HCT116 (cell line): Measurements from ENCODE around the gene RAPGEF6. TPM values are rescaled to one million over a fixed set of nuclear protein-coding genes. Genes with fewer than 3 reads are reported as not detected.

ENCODE experiments used
- ATAC-seq: fragments of 200-7000 bp; cut with Tn5 transposase; 2 replicates; pipeline ENCODE4 v1.9.1; 2020; ENCODE audit warnings: mild to moderate bottlenecking, moderate library complexity
- BruUV-seq: library from RNA; stranded (reverse); fragments of 400-500 nt; replicated peaks from 2 replicates; lab custom pipeline; 2021; lab: Mats Ljungman, UMichigan
- CTCF ChIA-PET: fragments of 300-600 bp; sonication (Branson Sonifier 250); formaldehyde crosslinking; loops from one replicate; lab custom pipeline; 2021; ENCODE audit warnings: antibody characterized with exemption; lab: Charles Lee
- POLR2A ChIA-PET: fragments of 300-600, 350-600 bp; sonication (Branson Sonifier 250); formaldehyde crosslinking; loops from one replicate; lab custom pipeline; 2021; ENCODE audit warnings: antibody characterized with exemption; lab: Charles Lee
- RAD21 ChIA-PET, 2 experiments: fragments of 300-600 bp; sonication (Branson Sonifier 250); formaldehyde crosslinking; loops; one replicate each; lab custom pipeline; 2023; ENCODE audit warnings: low total read pairs in 2 of 2; ENCODE audit not compliant: uncharacterized antibody in 2 of 2, unreplicated experiment in 2 of 2, low non-redundant PET in 1 of 2; lab: Charles Lee
- DNase-seq: peaks from one replicate; pipeline ENCODE4 v3.0.0-alpha.2; 2010; ENCODE audit warnings: low read depth, low spot score
- H2AFZ ChIP-seq: fragments of 200-600 bp; shearing (Covaris generic), sonication (generic); 2 replicates; pipeline ENCODE4 v1.6.1; 2017; ENCODE audit warnings: low read depth, mixed run types, mixed read lengths, antibody characterized with exemption, low read length; ENCODE audit not compliant: poor library complexity, severe bottlenecking
- H3K27ac ChIP-seq: 2 replicates; pipeline ENCODE4 v1.5.1; 2012; ENCODE audit warnings: low read depth, low read length
- H3K27me3 ChIP-seq: fragments of 200-600 bp; sonication (generic); 2 replicates; pipeline ENCODE4 v1.6.1; 2016; ENCODE audit warnings: mixed run types, low read length, mixed read lengths; ENCODE audit not compliant: insufficient read depth
- H3K36me3 ChIP-seq, 2 experiments: fragments of 200-500 bp in 1 of 2; fragments of 200-600 bp in 1 of 2; sonication (Bioruptor generic) in 1 of 2; sonication (generic) in 1 of 2; 2 replicates each; pipeline versions ENCODE4 v1.5.1 to v1.6.1; 2014 to 2016; ENCODE audit warnings: low read length in 2 of 2, inconsistent platforms in 1 of 2, mixed read lengths in 1 of 2, mixed run types in 1 of 2; ENCODE audit not compliant: insufficient read depth in 2 of 2, control insufficient read depth in 1 of 2
- H3K4me1 ChIP-seq, 2 experiments: fragments of 200-600 bp in 1 of 2; sonication (generic) in 1 of 2; 2 replicates each; pipeline versions ENCODE4 v1.5.1 to v1.6.1; 2012 to 2017; ENCODE audit warnings: low read length in 2 of 2, inconsistent platforms in 1 of 2, mild to moderate bottlenecking in 1 of 2, mixed read lengths in 1 of 2, mixed run types in 1 of 2, moderate library complexity in 1 of 2; ENCODE audit not compliant: insufficient read depth in 2 of 2, control insufficient read depth in 1 of 2
- H3K4me2 ChIP-seq: fragments of 200-600 bp; sonication (generic); 2 replicates; pipeline ENCODE4 v1.6.1; 2017; ENCODE audit warnings: mixed run types, low read length, mixed read lengths
- H3K4me3 ChIP-seq, 2 experiments: fragments of 200-600 bp in 1 of 2; sonication (generic) in 1 of 2; replicated peaks in 1 of 2; 2 replicates each; pipeline ENCODE4 v1.5.1; 2011 to 2016; ENCODE audit warnings: low read length in 2 of 2, control low read depth in 1 of 2, low read depth in 1 of 2, mild to moderate bottlenecking in 1 of 2, mixed read lengths in 1 of 2, mixed run types in 1 of 2
- H3K79me2 ChIP-seq: fragments of 200-600 bp; sonication (generic); 2 replicates; pipeline ENCODE4 v1.6.1; 2017; ENCODE audit warnings: mild to moderate bottlenecking, mixed run types, low read length, moderate library complexity, mixed read lengths; ENCODE audit not compliant: insufficient read depth
- H3K9ac ChIP-seq: fragments of 200-600 bp; sonication (generic); 2 replicates; pipeline ENCODE4 v1.6.1; 2016; ENCODE audit warnings: low read length, mixed read lengths
- H3K9me2 ChIP-seq: fragments of 200-600 bp; sonication (generic), shearing (Covaris generic); 2 replicates; pipeline ENCODE4 v1.6.1; 2017; ENCODE audit warnings: mixed run types, mild to moderate bottlenecking, moderate library complexity; ENCODE audit not compliant: insufficient read depth
- H3K9me3 ChIP-seq, 2 experiments: fragments of 200-500 bp in 1 of 2; fragments of 200-600 bp in 1 of 2; sonication (Bioruptor generic) in 1 of 2; sonication (generic) in 1 of 2; 2 replicates each; pipeline ENCODE4 v1.6.1; 2014 to 2017; ENCODE audit warnings: low read length in 2 of 2, mixed read lengths in 2 of 2, inconsistent platforms in 1 of 2, low read depth in 1 of 2, mild to moderate bottlenecking in 1 of 2, mixed run types in 1 of 2, moderate library complexity in 1 of 2; ENCODE audit not compliant: control insufficient read depth in 1 of 2, insufficient read depth in 1 of 2
- H4K20me1 ChIP-seq: fragments of 200-600 bp; sonication (generic), shearing (Covaris generic); 2 replicates; pipeline ENCODE4 v1.6.1; 2017; ENCODE audit warnings: mixed run types, mild to moderate bottlenecking, moderate library complexity; ENCODE audit not compliant: insufficient read depth
- CBX3 ChIP-seq: IDR thresholded peaks from 2 replicates; pipeline ENCODE4 v1.6.1; 2012; ENCODE audit warnings: low read depth
- CEBPB ChIP-seq: IDR thresholded peaks from 2 replicates; pipeline ENCODE4 v1.6.1; 2012; ENCODE audit warnings: low read depth
- EGR1 ChIP-seq: IDR thresholded peaks from 2 replicates; pipeline ENCODE4 v1.6.1; 2012; ENCODE audit warnings: low read depth
- ELF1 ChIP-seq: IDR thresholded peaks from 2 replicates; pipeline ENCODE4 v1.6.1; 2012; ENCODE audit warnings: low read depth, borderline replicate concordance
- EZH2phosphoT487 ChIP-seq: fragments of 200-600 bp; IDR thresholded peaks from 2 replicates; pipeline ENCODE4 v1.6.1; 2018; ENCODE audit warnings: antibody characterized with exemption, borderline replicate concordance
- FOSL1 ChIP-seq: IDR thresholded peaks from 2 replicates; pipeline ENCODE4 v1.6.1; 2012; ENCODE audit warnings: low read depth
- JUND ChIP-seq: IDR thresholded peaks from 2 replicates; pipeline ENCODE4 v1.6.1; 2012
- REST ChIP-seq: IDR thresholded peaks from 2 replicates; pipeline ENCODE4 v1.6.1; 2012; ENCODE audit warnings: low read depth
- SIN3A ChIP-seq: IDR thresholded peaks from 2 replicates; pipeline ENCODE4 v1.6.1; 2012; ENCODE audit warnings: low read depth
- SRF ChIP-seq: IDR thresholded peaks from 2 replicates; pipeline ENCODE4 v1.6.1; 2012; ENCODE audit warnings: low read depth
- YY1 ChIP-seq: IDR thresholded peaks from 2 replicates; pipeline ENCODE4 v1.6.1; 2011; ENCODE audit warnings: low read length, low read depth, moderate library complexity, mild to moderate bottlenecking; ENCODE audit not compliant: insufficient replicate concordance; ENCODE audit errors: extremely low read depth
- ZFX ChIP-seq: fragments of 450-650 bp; IDR thresholded peaks from 2 replicates; pipeline ENCODE4 v1.6.1; 2017
- intact Hi-C: fragments of 100-400 bp; cut with micrococcal nuclease; formaldehyde crosslinking; loops from 2 replicates; pipeline ENCODE4 v1.10.0; 2022
- total RNA-seq: library from RNA; stranded (reverse); gene quantifications from one replicate; pipeline ENCODE4 v1.2.1, GENCODE V29; 2021; ENCODE audit not compliant: unreplicated experiment
- TF ChIP-seq, protein P1 (sequence below): IDR thresholded peaks from 2 replicates; pipeline ENCODE4 v1.6.1; 2012
- TF ChIP-seq, protein P2 (sequence below): IDR thresholded peaks from 2 replicates; pipeline ENCODE4 v1.6.1; 2012

RAPGEF6 gene
- total RNA-seq, 1 experiment from 2014 or later, result 18.4 TPM

DNA sequence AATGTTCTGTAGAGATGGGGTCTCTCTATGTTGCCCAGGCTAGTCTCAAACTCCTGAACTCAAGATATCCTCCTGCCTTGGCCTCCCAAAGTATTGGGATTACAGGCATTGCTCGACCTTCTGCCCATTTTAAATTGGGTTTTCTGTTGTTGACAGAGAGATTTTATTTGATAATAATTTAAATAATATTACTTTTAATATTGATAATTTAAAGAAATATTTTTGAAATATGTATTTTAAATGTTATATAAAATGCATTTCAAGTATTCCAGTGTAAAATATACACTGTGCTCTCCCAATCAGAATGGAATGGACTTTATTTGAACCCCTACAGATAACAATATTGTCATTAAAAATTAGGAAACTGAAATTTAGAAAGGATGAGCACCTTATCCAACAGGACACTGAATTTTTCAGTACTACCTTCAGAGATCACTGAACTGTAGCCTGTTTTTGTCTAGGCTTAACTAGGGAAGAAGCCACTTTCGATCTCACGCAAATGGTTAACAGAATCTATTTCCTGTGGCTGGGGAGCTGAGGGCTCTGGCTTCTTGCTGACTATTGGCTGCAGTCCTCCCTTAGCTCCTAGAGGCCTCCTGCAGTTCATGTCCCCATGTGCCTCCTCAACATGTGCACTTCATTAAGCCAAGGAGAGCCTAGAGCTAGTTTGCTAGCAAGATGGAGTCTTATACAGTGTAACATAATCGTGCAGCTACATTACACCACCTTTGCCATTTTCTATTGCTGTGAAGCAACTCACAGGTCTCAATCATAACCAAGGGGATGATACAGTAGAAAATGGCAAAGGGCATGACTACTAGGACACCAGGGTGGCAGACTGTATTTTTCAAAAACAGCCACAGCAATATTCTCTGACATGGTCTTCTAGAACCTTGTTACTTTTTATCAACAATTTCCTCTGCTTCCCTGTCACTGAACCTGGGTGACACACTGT is 221.1 kb downstream of the RAPGEF6 start:
- Histone ChIP-seq H3K4me2 (no peak overlapping the region), H3K4me3 (no peak overlapping the region), H3K27me3 (no peaks in the 10 kb centered on the region), H2AFZ (no peak overlapping the region), H3K36me3 (no peaks in the 10 kb centered on the region), H3K9me2 (no peaks in the 10 kb centered on the region), H4K20me1 (no peaks in the 10 kb centered on the region), H3K4me1 (no peaks in the 10 kb centered on the region), H3K27ac (no peak overlapping the region), H3K9ac (no peak overlapping the region), H3K79me2 (no peaks in the 10 kb centered on the region), H3K9me3 (no peaks in the 10 kb centered on the region)
- intact Hi-C loops, result no loop called here
- ATAC-seq, result no peak
- BruUV-seq, result no TSS peak
- POLR2A ChIA-PET, result no interaction called here
- TF ChIP-seq EGR1 (no peak), YY1 (no peak), EZH2phosphoT487 (no peak), JUND (no peak), SRF (no peak), ZFX (no peak), REST (no peak), FOSL1 (no peak), ELF1 (no peak), CEBPB (no peak), CBX3 (no peak), SIN3A (no peak)
- TF ChIP-seq, protein P1, sequence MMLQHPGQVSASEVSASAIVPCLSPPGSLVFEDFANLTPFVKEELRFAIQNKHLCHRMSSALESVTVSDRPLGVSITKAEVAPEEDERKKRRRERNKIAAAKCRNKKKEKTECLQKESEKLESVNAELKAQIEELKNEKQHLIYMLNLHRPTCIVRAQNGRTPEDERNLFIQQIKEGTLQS, result no peak
- TF ChIP-seq, protein P2, sequence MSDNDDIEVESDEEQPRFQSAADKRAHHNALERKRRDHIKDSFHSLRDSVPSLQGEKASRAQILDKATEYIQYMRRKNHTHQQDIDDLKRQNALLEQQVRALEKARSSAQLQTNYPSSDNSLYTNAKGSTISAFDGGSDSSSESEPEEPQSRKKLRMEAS, result no peak
- no peak for DNase-seq
- CTCF ChIA-PET, result interaction anchor here (0.6 kb wide), 1 partner anchor 29 kb away, joined by 3 read pairs; no protein-coding TSS in a partner anchor
- RAD21 ChIA-PET, result no interaction called here
